ENCODE data around the gene SRGAP3.

Gene SRGAP3

DNA sequence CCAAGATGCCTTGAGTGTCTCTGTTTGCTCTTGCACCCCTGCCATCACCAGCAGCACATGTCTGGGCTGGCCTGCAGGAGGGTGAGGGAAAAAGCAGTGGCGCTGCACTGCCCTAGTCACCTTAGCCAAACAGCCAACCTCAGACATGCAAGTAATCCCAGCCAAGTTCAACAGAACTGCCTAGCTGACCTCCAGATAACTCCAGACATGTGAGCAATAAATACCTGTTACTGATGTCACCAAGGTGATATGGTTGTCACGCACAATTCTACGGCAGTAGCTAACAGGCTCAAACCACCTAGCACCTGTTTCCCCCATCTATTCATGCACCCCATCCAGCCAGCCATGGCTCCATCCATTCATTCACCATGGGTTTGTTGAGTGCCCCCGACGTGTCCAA is 99.9 kb downstream of the SRGAP3 start:
- DNase-seq = no peak

DNA sequence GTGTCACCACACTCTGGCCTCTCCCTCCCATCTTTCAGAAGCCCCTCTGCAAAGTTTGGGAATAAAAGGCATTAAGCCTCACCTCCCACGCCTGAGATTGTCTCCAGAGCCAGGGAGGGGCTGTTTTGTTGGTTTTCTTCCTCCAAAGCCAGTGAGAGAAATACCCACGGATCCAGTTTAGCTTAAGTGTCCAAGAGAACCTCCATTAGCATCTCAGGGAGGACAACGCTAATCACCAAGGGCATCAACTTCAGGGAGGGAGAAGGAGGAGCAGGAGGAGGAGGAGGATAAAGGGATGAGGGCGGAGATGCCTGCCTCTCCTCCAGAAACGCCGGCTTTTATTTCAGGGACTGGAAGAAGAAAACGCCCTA is 101.6 kb downstream of the SRGAP3 start:
- no peak for DNase-seq

DNA sequence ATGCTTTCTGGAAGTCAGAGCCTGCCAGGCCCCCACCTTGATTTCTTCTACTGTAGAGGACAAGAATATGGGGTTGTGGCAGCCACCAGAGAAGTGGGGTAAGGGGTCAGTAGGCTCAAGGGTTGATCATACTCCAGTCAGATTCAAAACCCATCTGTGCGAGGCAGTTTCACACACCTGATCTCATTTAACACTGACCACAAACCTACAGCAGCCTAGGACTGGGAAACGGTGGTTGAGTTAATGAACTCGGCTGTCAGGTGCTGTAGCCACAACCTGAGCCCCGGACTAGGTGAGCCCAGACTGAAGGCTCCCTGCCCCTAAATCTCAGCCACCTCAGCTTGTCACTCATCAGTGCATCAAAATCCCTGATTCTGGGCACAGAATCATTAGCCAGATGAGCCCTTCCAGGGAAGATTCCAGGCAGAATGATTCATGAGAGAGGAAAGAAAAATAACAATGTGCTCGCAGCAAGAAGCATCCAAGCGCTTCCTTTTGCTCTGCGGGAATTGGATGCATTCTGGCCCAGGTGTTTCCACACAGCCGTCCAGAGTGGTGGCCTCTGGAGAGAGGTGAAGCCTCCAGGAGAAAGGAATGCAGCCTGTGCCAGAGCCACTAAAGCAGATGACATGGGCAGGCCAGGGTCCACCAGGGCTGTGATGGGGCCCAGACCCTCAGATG is 102.1 kb downstream of the SRGAP3 start:
- no peak for DNase-seq

DNA sequence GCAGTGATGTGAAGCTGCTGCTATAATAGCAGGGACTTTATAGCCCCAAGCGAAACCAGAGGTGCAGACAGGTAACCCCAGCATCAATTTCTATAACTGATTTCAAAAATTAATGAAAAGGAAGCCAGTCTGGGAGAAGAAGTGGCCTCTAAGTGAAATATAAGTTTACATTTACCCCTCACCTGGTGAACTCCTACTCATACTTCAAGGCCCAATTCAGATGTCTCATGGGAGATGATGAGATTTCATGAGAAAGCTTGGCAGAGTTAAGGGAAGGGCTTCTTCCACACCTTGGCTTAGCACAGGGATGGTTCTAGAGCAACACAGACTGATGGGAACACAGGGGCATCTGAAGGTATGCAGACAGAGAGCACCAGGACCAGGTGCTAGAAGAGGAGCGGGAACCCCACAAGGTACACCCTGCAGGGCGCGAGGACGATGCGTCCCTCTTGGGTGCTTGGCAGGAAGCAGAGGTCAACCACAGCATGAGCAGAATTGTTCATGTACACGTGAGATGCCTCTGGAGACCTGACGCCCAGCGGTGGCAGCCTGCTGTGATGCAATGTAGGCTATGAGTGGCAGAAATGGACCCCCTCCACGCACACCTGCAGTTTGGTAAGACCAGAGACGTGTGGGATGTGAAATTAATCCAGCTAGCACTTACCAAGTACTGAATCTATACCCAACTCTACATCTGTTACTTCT is 102.9 kb downstream of the SRGAP3 start:
- DNase-seq = no peak

DNA sequence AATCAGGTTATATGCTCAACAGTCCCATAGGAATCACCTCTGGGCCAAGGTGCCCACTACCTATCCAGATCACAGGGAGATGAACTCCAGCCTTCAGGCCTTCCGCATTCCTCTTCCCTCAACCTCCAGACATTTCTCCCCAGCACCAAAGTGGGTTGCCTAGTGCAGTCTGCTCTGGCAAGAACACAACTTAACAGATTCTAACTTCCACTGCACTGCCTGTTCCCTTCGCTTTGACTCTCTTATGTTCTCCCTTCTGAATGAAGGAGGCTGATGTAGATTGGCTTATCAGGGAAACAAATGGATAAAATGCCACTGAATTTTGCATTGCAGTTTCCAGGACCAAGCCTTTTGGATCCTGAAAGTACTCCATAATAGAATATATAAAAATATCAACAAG is 106.3 kb downstream of the SRGAP3 start:
- DNase-seq = peak in 1 of 58 donors; percentile 28

DNA sequence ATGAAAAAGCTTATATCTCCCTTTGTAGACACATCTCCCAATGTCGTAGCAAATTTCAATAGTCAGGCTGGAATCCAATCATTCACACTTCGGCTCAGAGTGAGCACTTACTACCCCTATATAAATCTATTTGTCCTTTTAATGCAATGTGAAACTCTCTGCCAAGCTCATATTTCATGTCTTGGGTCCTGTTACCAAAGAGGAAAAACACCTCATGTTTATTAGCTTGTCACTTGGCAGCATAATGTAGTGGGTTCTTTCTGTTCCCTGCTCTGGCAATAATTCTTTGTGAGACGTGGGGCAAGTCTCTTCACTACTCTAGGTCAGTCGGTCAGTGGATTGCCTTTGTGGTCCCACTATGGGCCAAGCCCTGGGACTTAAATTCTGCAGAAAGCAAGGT is 107.1 kb downstream of the SRGAP3 start:
- no peak for DNase-seq

DNA sequence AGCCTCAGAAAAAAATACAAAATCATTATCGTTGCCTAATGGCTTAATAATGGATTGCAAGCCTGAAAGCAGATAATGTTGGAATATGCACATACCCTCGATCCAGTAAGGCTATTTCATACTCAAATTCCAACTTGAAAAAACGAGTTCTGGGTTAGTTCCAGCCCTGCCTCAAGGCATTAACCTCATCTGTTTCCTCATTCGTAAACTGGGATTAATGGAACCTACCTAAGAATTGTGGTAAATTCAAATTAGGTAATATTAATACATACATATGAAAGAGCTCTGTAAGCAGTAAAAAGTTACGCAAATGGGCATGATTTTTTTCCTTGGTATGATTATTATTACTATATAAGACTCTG is 107.5 kb downstream of the SRGAP3 start:
- DNase-seq = no peak

DNA sequence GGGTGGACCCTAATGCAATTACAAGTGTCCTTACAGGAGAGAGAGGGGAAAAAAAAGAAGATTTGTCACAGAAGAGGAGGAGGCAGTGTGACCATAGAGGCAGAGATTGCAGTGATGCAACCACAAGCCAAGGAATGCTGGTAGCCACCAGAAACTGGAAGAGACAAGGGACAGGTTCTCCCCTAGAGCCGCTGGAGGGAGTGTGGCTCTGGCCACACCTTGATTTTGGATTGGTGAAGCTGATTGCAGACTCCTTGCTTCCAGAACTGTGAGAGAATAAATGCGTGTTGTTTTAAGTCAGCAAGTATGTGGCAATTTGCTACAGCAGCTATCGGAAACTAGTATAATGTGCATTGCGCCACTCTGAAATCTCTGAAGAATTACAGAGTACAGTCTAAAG is 110.1 kb downstream of the SRGAP3 start:
- DNase-seq = no peak

DNA sequence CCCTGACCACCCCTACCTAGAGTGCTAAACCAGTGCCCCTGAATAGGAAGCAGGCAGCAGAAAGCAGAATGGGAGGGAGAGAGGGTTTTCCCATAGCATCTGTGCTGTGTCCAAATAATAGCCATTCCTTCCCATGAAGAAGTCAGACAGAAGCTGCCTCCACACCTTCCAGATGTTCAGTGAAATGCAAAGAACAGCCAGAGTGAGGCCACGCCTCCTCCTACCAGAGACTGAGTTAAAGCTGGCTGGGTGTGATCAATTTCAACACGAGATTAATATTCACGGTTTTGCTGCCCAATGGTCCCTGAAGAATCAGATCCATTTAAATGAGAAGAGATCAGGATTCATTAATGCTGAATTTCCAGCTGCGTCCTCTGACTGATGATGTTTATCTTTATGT is 111.8 kb downstream of the SRGAP3 start:
- DNase-seq = no peak

DNA sequence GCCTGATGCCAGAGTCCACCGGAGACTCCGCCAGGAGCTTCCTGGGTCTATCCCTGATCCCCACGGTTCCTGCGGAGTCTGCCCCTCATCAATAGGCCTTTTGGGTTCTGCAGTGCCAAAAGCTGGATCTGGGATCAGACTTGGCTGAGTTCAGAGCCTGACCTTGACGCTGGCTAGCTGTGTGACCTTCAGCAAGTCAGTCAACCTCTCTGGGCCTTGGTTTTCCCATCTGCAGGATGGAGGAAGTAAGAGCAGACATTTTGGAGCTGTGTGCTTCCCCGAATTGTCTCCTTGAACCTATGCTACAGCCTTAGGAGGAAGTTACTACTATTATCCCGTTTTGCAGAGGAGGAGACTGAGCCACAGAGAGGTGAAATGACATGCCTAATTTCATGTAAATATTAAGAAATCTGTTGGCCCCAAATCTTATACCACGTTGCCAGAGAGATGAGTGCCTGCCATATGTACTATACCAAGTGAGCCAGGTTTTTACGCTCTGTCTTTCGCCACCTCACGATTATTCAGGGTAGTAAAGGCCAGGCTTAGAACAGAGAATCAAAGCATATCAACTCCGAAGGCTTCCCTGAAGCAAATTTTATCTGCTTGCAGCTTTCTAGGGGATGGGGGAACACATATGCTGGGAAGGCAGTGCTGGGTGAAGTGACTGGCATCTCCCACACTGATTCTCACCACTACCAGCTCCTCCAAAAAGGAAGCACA is 112.5 kb downstream of the SRGAP3 start:
- DNase-seq = no peak

DNA sequence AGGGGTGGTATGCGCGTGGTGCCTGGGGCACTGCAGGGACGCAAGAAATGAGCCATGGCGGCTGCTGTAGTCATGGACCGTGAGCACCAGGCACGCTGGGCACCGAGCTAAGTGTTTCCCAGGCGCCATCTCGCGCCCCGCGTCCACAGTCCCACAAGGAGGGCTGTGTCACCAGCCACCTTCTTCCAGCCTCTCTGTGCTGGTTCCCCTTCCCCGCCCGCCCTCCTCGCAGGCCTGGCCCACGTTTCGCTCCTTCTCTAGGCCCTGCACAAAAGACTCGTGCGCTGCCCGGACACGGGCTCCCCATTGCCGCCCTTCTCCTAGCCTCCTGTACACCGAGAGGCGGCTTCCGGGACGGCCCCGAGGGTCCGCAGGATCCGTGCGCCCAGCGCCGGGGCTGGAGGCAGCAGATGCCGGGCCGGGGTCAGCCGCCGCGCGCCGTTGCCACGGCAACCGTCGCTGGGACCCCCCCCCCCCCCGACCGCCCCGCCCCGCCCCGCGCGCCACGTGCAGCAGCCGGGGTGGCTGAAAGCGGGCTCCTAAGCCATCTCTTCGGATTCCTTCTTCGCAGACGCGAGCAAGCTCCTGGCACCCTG is 113.4 kb downstream of the SRGAP3 start:
- peak in 22 of 58 donors; percentile 13 to 65 (median 32) for DNase-seq

DNA sequence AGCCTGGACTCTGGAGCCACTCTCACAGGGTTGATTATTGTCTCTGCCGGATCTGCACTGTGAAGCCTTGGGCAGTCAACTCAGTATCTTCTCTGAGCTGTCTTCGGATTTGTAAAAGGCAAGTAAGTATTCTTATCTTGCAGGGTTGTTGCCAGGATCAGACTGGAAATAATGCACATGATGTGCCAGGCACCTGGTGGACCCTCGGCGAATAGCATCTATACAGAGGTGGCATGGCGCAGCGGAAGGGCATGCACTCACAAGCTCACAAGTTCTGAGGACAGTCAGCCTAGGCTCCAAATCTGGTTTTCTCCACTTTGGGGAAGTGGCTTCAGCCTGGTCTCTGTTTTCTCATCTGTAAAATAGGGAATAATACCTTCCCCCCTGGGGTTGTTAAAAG is 113.9 kb downstream of the SRGAP3 start:
- no peak for DNase-seq

DNA sequence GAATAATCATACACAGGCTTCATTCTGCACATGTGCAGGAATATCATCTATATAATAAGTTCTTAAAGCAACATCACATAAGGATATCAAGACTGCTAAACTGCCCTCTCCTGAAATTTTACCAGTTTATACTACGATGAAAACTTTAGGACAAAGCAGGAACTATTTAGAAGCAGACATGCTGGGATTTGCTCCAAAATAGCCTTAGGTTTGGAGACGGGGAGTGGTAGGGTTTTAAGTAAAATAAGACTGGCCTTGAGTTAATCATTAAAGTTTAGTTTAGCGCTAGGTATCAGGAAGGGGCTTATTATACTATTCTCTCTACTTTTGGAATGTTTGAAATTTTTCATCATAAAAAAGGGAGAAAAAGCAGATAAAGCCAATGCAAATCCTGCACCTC is 115.8 kb downstream of the SRGAP3 start:
- DNase-seq = no peak

DNA sequence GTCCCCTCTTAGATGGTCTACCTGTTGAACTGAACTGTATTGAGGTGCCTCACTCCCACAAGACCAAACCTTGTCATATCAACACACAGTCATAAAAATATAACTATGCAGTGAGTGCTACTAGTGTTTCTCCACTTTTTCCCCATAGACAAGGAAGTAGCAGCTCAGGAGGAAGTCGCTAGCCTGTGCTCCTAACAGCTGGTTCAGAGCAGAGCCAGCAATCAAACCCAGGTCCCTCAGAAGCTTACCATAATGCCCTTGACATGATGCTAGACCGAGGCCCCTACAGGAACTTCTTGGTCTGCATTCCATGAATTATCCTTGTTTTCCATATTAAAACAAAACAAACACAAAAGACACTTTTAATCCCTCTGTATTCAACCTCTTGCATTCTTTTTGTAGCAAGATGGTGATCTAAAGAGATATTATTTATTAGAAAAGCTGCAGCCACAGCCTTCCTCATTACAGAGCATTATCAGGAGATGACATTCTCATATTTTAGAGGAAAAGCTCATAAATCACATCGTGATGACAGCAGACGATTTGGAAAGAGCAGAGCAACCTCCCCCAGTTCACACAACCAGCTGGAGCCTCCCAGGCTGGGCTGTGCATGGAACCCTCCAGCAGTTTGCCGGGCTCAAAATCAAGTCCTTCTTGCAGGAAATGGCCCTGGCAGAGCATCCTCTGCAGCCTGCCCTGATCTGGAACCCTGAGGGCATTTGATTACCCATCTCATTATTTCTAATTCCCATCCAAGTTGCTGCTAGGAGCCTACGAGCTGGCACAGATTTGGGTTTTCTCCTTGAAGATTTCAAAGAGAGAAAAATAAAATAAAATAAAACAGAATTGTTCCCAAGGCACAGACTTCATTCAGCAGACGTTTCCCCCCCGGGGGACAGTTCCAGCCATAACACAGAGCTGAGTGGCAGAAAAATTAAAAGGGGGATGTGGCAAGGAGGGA is 118.8 kb downstream of the SRGAP3 start:
- peak in 17 of 58 donors; percentile 16 to 63 (median 31) for DNase-seq

DNA sequence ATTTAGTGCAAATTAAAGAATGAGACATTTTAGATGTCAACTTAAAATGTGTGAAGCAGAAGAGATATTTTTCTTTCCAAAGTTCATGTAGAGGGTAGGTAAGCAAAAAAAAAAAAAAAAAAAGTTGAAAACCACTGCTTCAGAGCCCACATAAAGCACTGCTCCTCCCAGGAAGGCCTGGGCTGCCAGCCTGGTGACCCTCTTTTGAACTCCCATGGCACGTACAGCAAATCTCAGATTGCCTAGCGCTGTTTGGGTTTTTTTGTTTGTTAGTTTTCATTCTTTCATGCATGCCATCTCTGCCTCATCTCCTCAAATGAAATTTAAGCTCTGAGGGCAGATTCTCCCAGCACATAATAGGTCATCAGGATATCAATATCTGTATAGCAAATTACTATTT is 120.1 kb downstream of the SRGAP3 start:
- no peak for DNase-seq

DNA sequence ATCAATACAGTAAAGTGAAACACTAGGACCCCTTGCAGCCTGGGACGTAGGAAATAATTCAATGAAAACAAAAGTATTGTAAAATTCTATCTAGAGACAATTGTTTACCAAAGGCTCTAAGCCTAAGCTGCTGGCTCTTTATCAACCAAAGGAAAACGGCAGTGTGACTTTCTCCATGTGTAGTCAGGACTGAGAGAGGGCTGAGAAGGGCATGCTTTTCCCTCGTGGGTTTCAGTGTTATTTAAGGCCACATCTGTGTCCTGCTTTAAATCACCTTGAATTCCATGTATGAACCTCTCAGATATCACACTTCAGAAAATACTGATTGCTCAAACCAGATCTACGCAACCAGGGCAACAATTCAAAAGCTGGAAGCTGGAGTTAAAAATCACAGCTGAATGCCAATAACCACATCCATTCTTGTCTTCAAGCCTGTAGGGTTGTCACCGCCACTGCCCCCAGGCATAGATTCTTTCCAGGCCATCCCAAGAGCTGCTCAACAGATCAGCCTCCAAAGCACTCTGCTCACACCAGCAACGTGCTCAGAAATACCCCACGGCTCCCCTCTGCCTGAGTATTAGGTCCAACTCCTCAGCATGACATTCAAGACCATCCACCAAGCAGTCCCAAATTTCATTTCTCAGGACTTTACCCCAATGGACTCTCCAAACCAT is 124.0 kb downstream of the SRGAP3 start:
- DNase-seq = no peak

DNA sequence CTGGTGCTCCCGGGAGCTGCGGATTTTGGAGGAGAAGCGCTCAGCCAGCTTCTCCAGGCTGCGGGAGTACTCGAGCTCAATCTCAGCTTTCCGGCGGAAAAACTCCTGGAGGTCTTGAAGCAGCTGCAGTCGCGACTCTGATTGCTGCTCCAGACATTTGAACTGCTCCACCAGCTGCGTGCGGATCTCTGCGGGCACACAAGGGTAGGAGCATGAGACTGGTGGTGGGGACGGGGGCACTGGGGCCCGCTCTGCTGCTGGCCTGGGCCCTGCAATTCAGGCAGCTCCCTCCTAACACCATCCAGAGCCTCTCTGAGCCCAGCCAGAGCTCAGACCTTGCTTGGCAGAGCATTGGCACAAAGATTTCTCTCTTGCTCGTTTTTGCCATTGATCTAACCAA is 124.7 kb downstream of the SRGAP3 start:
- no peak for DNase-seq

DNA sequence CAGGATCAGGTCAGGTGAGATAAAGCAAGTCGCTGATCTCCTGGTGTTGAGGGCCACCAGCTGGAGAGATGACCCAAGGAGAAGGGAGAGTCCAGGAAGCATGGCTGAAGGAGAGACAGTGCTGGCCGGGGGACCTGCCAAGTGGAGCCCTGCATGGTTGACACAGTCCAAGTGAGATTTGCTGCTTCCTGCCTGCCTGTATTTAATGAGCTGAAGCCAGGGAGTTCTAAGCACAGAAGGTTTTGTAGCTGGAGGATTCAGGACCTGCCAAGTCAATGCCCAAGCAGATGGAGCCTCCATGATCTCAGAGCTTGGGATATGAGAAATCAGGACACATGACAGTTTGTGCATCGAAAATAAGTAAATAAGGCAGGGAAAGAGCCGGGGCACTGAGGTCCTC is 125.6 kb downstream of the SRGAP3 start:
- DNase-seq = peak in 2 of 58 donors; percentile 18 to 24

DNA sequence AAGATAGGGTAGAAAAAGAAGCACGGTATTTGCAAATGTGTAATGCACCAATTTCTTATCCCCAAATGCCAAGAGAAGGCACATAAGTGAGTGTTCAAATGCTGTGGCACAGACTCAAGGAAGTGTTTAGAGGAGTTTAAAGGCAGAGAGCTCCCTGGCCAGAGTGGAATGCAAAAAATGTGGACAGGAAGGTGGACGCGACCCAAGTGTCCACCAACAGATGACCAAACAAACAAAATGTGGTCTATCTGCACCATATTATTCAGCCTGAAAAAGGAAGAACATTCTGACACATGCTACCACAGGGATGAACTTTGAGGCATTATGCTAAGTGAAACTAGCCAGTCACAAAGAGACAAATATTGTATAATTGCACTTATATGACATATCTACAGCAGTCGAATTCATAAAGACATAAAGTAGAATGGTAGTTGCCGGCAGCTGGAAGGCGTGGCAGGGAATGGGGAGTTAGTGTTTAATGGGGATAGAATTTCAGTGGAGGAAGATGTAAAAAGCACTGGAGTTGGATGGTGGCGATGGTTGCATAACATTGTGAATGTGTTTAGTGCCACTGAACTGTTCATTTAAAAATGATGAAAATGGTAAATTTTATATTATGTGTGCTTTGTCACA is 126.6 kb downstream of the SRGAP3 start:
- no peak for DNase-seq
